ENCODE results near the gene SETD6. TPM values are rescaled to one million over a fixed set of nuclear protein-coding genes. Genes with fewer than 3 reads are reported as not detected.
A peak's percentile ranks its signal among the peaks of the same experiment; 100 is the strongest.

Gene SETD6
- total and polyA plus RNA-seq, 4 donors: 10.6 to 21.5 (median 15.6) TPM

- ATAC-seq (ENCODE audit: insufficient read depth, low FRiP score): no peak
- H3K9ac ChIP-seq (ENCODE audit: insufficient read depth in 1 of 2, low read length in 2 of 2): no peak overlapping the region
- no peak for DNase-seq
- H3K4me1 ChIP-seq (ENCODE audit: control insufficient read depth in 5 of 5, insufficient read depth in 5 of 5, low read length in 5 of 5): peaks cover 0 to 9% (median 3%) of the 10 kb centered on the region in 5 donors
- H3K36me3 ChIP-seq (ENCODE audit: control insufficient read depth in 4 of 4, insufficient read depth in 4 of 4, low read length in 4 of 4): peaks cover 31 to 62% (median 43%) of the 10 kb centered on the region in 4 donors
- no peak overlapping the region for H3K4me3 ChIP-seq
- no peak overlapping the region for H3K27ac ChIP-seq (ENCODE audit: low read depth in 1 of 2, low read length in 1 of 2)
- H3K27me3 ChIP-seq (ENCODE audit: control insufficient read depth in 3 of 3, insufficient read depth in 3 of 3, low read length in 2 of 3): no peaks in the 10 kb centered on the region
- no peaks in the 10 kb centered on the region for H3K9me3 ChIP-seq (ENCODE audit: control insufficient read depth in 4 of 4, insufficient read depth in 3 of 4, low read length in 3 of 4)
- TF ChIP-seq CTCF (IDR thresholded peaks at IDR 0.05; ENCODE audit: control extremely low read depth, extremely low read depth): no peak
Observed at GRCh38 chr16:58519707-58520106, 4.4 kb downstream of the SETD6 start.

- DNase-seq (no peak), ATAC-seq (ENCODE audit: insufficient read depth, low FRiP score) (no peak)
- Histone ChIP-seq H3K36me3 (ENCODE audit: control insufficient read depth in 4 of 4, insufficient read depth in 4 of 4, low read length in 4 of 4) (peaks cover 35 to 70% (median 44%) of the 10 kb centered on the region in 4 donors), H3K4me1 (ENCODE audit: control insufficient read depth in 5 of 5, insufficient read depth in 5 of 5, low read length in 5 of 5) (peaks cover 0 to 8% (median 0%) of the 10 kb centered on the region in 5 donors), H3K27me3 (ENCODE audit: control insufficient read depth in 3 of 3, insufficient read depth in 3 of 3, low read length in 2 of 3) (no peaks in the 10 kb centered on the region), H3K9ac (ENCODE audit: insufficient read depth in 1 of 2, low read length in 2 of 2) (no peak overlapping the region), H3K4me3 (no peak overlapping the region), H3K27ac (ENCODE audit: low read depth in 1 of 2, low read length in 1 of 2) (no peak overlapping the region), H3K9me3 (ENCODE audit: control insufficient read depth in 4 of 4, insufficient read depth in 3 of 4, low read length in 3 of 4) (no peaks in the 10 kb centered on the region)
- no peak for TF ChIP-seq CTCF (IDR thresholded peaks at IDR 0.05; ENCODE audit: control extremely low read depth, extremely low read depth)
- WGBS, 2 donors: 95 to 97% methylated on average over 5 of the region's 5 CpGs
Observed at GRCh38 chr16:58530179-58530578, 14.9 kb downstream of the SETD6 start.

GRCh38 chr16:58532414-58532813 is 17.1 kb downstream of the SETD6 start:
- whole genome bisulfite sequencing, 2 donors: 95 to 98% methylated on average over 3 of the region's 3 CpGs
- Histone ChIP-seq H3K9me3 (ENCODE audit: control insufficient read depth in 4 of 4, insufficient read depth in 3 of 4, low read length in 3 of 4) (no peaks in the 10 kb centered on the region), H3K4me1 (ENCODE audit: control insufficient read depth in 5 of 5, insufficient read depth in 5 of 5, low read length in 5 of 5) (peaks cover 0 to 11% (median 0%) of the 10 kb centered on the region in 5 donors), H3K9ac (ENCODE audit: insufficient read depth in 1 of 2, low read length in 2 of 2) (no peak overlapping the region), H3K36me3 (ENCODE audit: control insufficient read depth in 4 of 4, insufficient read depth in 4 of 4, low read length in 4 of 4) (peaks cover 38 to 76% (median 50%) of the 10 kb centered on the region in 4 donors), H3K27me3 (ENCODE audit: control insufficient read depth in 3 of 3, insufficient read depth in 3 of 3, low read length in 2 of 3) (no peaks in the 10 kb centered on the region), H3K4me3 (no peak overlapping the region), H3K27ac (ENCODE audit: low read depth in 1 of 2, low read length in 1 of 2) (peak overlapping the region in 1 of 2 donors; percentile 18)
- TF ChIP-seq CTCF (IDR thresholded peaks at IDR 0.05; ENCODE audit: control extremely low read depth, extremely low read depth): no peak
- ATAC-seq (ENCODE audit: insufficient read depth, low FRiP score) (no peak), DNase-seq (no peak)

All from lung (tissue), 12 donors.